Stimulated activated CD4-positive, alpha-beta T cell treated with anti-CD3 and anti-CD28 coated beads, Interleukin-4, amount 100 ng/mL, for 24 hours (primary cell): ENCODE data around the gene UVSSA.
"Not testable (repeated sequence)": the region's sequence is repeated elsewhere in the genome, so short reads cannot be mapped to it uniquely, and the experiment has no call there.

Experiments
- DNase-seq: peaks from one replicate; pipeline ENCODE4 v3.0.0-alpha.2; 2020

UVSSA gene

GRCh38 chr4:1366371-1367229 lies 19.6 kb downstream of the UVSSA start:
- DNase-seq, result no peak

GRCh38 chr4:1367230-1367935 lies 20.4 kb downstream of the UVSSA start:
- no peak for DNase-seq

GRCh38 chr4:1367936-1368289 lies 20.9 kb downstream of the UVSSA start:
- DNase-seq, result no peak

- DNase-seq, result no peak
Measured at GRCh38 chr4:1368421-1369090, 21.5 kb downstream of the UVSSA start.

GRCh38 chr4:1369091-1369450 lies 22.1 kb downstream of the UVSSA start:
- DNase-seq, result no peak

GRCh38 chr4:1369479-1370079 lies 22.6 kb downstream of the UVSSA start:
- no peak for DNase-seq

GRCh38 chr4:1370321-1371124 lies 23.5 kb downstream of the UVSSA start:
- no peak for DNase-seq

GRCh38 chr4:1371176-1372165 lies 24.5 kb downstream of the UVSSA start:
- no peak for DNase-seq

GRCh38 chr4:1372576-1372975 lies 25.6 kb downstream of the UVSSA start:
- DNase-seq, result not testable (repeated sequence)

GRCh38 chr4:1373892-1374705 lies 27.1 kb downstream of the UVSSA start:
- no peak for DNase-seq

- no peak for DNase-seq
Measured at GRCh38 chr4:1374706-1375045, 27.7 kb downstream of the UVSSA start.

GRCh38 chr4:1375051-1375721 lies 28.2 kb downstream of the UVSSA start:
- DNase-seq, result no peak

GRCh38 chr4:1375761-1376322 lies 28.8 kb downstream of the UVSSA start:
- DNase-seq, result no peak

- DNase-seq, result no peak
Measured at GRCh38 chr4:1376391-1376840, 29.4 kb downstream of the UVSSA start.

GRCh38 chr4:1376841-1377605 lies 30.0 kb downstream of the UVSSA start:
- DNase-seq, result no peak

GRCh38 chr4:1377606-1378261 lies 30.7 kb downstream of the UVSSA start:
- no peak for DNase-seq

- no peak for DNase-seq
Measured at GRCh38 chr4:1378559-1379231, 31.7 kb downstream of the UVSSA start.
